ENCODE data around the gene AHRR.

The AHRR gene

GRCh38 chr5:464446-464842 lies 142.9 kb downstream of the AHRR start:
- Histone ChIP-seq H3K9me3 (ENCODE audit: control insufficient read depth in 5 of 5, low read length in 5 of 5) (no peaks in the 10 kb centered on the region), H3K4me1 (ENCODE audit: control insufficient read depth in 5 of 5, insufficient read depth in 5 of 5, low read length in 5 of 5) (no peaks in the 10 kb centered on the region), H3K36me3 (ENCODE audit: control insufficient read depth in 5 of 5, insufficient read depth in 5 of 5, low read length in 5 of 5) (peaks cover 3 to 70% (median 65%) of the 10 kb centered on the region in 5 donors), H3K27me3 (ENCODE audit: control insufficient read depth in 5 of 5, insufficient read depth in 4 of 5, low read length in 5 of 5) (no peaks in the 10 kb centered on the region), H3K9ac (ENCODE audit: low read length in 5 of 5) (no peak overlapping the region), H3K4me3 (ENCODE audit: low read depth in 1 of 5, low read length in 5 of 5) (no peak overlapping the region), H3K27ac (ENCODE audit: low read depth, low read length) (no peak overlapping the region)

GRCh38 chr5:464843-465590 lies 143.5 kb downstream of the AHRR start:
- H3K27me3 ChIP-seq (ENCODE audit: control insufficient read depth in 5 of 5, insufficient read depth in 4 of 5, low read length in 5 of 5), result no peaks in the 10 kb centered on the region
- no peak overlapping the region for H3K4me3 ChIP-seq (ENCODE audit: low read depth in 1 of 5, low read length in 5 of 5)
- H3K9me3 ChIP-seq (ENCODE audit: control insufficient read depth in 5 of 5, low read length in 5 of 5), result no peaks in the 10 kb centered on the region
- H3K36me3 ChIP-seq (ENCODE audit: control insufficient read depth in 5 of 5, insufficient read depth in 5 of 5, low read length in 5 of 5), result peaks cover 3 to 68% (median 63%) of the 10 kb centered on the region in 5 donors
- H3K4me1 ChIP-seq (ENCODE audit: control insufficient read depth in 5 of 5, insufficient read depth in 5 of 5, low read length in 5 of 5), result peaks cover 0 to under 1% (median 0%) of the 10 kb centered on the region in 5 donors
- no peak overlapping the region for H3K9ac ChIP-seq (ENCODE audit: low read length in 5 of 5)
- no peak overlapping the region for H3K27ac ChIP-seq (ENCODE audit: low read depth, low read length)

DNA sequence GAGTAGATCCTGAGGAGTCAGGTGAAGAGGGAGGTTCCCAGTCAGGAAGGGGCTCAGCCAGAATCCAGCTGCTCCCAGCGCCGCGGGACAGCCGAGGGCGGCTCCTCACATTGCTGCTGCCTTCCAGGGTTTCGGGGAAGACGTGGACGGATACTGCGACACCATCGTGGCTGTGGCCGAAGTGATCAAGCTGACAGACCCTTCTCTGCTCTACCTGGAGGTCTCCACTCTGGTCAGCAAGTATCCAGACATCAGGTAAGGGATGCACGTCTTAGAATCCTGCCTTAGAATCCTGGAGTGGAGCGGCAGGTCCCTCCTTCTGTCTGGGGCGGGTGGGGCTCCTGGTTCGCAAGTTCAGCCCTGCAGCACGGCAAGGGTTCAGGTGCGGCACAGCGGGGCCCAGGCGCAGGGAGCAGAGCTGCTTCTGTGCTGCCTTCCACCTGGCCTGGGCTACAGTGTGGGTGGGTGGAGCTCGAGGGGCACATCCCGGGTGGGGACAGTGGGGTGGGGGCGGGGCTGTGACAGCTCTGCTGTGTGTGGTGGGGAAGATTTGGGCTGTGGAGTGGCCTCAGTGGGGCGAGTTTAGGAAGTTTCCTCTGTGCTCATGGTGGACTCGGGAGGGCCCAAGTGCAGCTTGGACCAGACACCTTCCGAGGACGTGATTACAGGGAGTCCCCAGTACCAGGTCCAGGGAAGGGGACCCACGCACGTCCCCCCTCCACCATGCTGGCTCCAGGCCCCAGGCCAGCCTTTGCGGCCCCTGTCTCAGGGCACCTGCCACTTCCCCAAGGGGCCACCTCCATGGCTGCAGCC lies 144.3 kb downstream of the AHRR start:
- H3K4me3 ChIP-seq (ENCODE audit: low read depth in 1 of 5, low read length in 5 of 5), result no peak overlapping the region
- no peaks in the 10 kb centered on the region for H3K9me3 ChIP-seq (ENCODE audit: control insufficient read depth in 5 of 5, low read length in 5 of 5)
- H3K27me3 ChIP-seq (ENCODE audit: control insufficient read depth in 5 of 5, insufficient read depth in 4 of 5, low read length in 5 of 5), result no peaks in the 10 kb centered on the region
- peaks cover 0 to 4% (median 1%) of the 10 kb centered on the region in 5 donors for H3K4me1 ChIP-seq (ENCODE audit: control insufficient read depth in 5 of 5, insufficient read depth in 5 of 5, low read length in 5 of 5)
- H3K27ac ChIP-seq (ENCODE audit: low read depth, low read length), result no peak overlapping the region
- H3K9ac ChIP-seq (ENCODE audit: low read length in 5 of 5), result no peak overlapping the region
- H3K36me3 ChIP-seq (ENCODE audit: control insufficient read depth in 5 of 5, insufficient read depth in 5 of 5, low read length in 5 of 5), result peaks cover 3 to 62% (median 56%) of the 10 kb centered on the region in 5 donors

- Histone ChIP-seq H3K4me3 (ENCODE audit: low read depth in 1 of 5, low read length in 5 of 5) (no peak overlapping the region), H3K9me3 (ENCODE audit: control insufficient read depth in 5 of 5, low read length in 5 of 5) (no peaks in the 10 kb centered on the region), H3K4me1 (ENCODE audit: control insufficient read depth in 5 of 5, insufficient read depth in 5 of 5, low read length in 5 of 5) (peaks cover 0 to 14% (median 11%) of the 10 kb centered on the region in 5 donors), H3K27ac (ENCODE audit: low read depth, low read length) (no peak overlapping the region), H3K9ac (ENCODE audit: low read length in 5 of 5) (no peak overlapping the region), H3K36me3 (ENCODE audit: control insufficient read depth in 5 of 5, insufficient read depth in 5 of 5, low read length in 5 of 5) (peaks cover 3 to 63% (median 53%) of the 10 kb centered on the region in 5 donors), H3K27me3 (ENCODE audit: control insufficient read depth in 5 of 5, insufficient read depth in 4 of 5, low read length in 5 of 5) (no peaks in the 10 kb centered on the region)
Observed at GRCh38 chr5:466661-467310, 145.3 kb downstream of the AHRR start.

GRCh38 chr5:468401-468800 lies 146.9 kb downstream of the AHRR start:
- Histone ChIP-seq H3K9ac (ENCODE audit: low read length in 5 of 5) (no peak overlapping the region), H3K9me3 (ENCODE audit: control insufficient read depth in 5 of 5, low read length in 5 of 5) (no peaks in the 10 kb centered on the region), H3K4me3 (ENCODE audit: low read depth in 1 of 5, low read length in 5 of 5) (no peak overlapping the region), H3K27ac (ENCODE audit: low read depth, low read length) (no peak overlapping the region), H3K4me1 (ENCODE audit: control insufficient read depth in 5 of 5, insufficient read depth in 5 of 5, low read length in 5 of 5) (peaks cover 0 to 25% (median 21%) of the 10 kb centered on the region in 5 donors), H3K27me3 (ENCODE audit: control insufficient read depth in 5 of 5, insufficient read depth in 4 of 5, low read length in 5 of 5) (no peaks in the 10 kb centered on the region), H3K36me3 (ENCODE audit: control insufficient read depth in 5 of 5, insufficient read depth in 5 of 5, low read length in 5 of 5) (peaks cover 0 to 47% (median 39%) of the 10 kb centered on the region in 5 donors)

- H3K9ac ChIP-seq (ENCODE audit: low read length in 5 of 5), result no peak overlapping the region
Observed at GRCh38 chr5:469752-470483, 148.4 kb downstream of the AHRR start.

DNA sequence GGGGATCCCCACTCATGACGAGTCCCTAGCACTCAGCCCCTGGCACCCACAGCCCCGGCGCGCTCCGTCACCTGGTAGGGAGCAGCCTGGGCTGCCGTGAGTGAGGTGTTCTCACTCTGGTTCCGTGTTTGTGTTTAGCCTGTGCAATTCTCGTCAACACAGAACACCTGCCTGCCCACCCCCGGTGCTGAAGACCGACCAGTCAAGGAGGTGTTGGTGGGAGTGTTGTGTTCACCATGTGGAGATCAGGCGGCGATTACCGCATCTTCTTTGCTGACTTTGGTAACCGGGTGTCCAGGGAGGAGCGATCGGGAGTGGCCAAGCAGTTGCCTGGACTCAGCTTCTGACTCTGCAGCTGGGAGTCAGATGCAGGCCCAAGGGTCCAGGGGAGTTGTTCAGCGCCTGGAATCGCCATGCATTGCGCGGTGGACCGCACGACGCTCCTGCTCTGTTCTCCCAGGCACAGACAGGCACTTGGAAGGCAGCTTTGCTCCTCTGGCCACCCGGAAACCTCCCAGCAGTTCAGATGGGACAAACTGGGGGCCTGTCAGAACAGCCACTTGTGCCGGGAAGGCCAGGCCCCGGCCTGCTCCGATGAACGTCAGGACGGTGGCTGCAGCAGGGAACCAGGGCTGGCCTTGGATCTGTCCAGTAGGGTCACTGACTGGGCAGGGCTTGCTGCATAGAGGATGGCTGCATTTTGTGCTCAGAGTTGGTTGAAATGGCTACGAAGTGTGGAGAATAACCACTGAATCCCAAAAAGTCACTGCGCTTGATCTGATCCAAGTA lies 149.6 kb downstream of the AHRR start:
- Histone ChIP-seq H3K27ac (ENCODE audit: low read depth, low read length) (no peak overlapping the region), H3K4me3 (ENCODE audit: low read depth in 1 of 5, low read length in 5 of 5) (peak overlapping the region in 3 of 5 donors; percentile 15 to 77 (median 66))

More at GRCh38 chr5:469752-470483, 148.4 kb downstream of the AHRR start:
- Histone ChIP-seq H3K27ac (ENCODE audit: low read depth, low read length) (no peak overlapping the region), H3K27me3 (ENCODE audit: control insufficient read depth in 5 of 5, insufficient read depth in 4 of 5, low read length in 5 of 5) (peaks cover 0 to 3% (median 2%) of the 10 kb centered on the region in 5 donors), H3K9me3 (ENCODE audit: control insufficient read depth in 5 of 5, low read length in 5 of 5) (no peaks in the 10 kb centered on the region), H3K4me3 (ENCODE audit: low read depth in 1 of 5, low read length in 5 of 5) (no peak overlapping the region), H3K4me1 (ENCODE audit: control insufficient read depth in 5 of 5, insufficient read depth in 5 of 5, low read length in 5 of 5) (peaks cover 0 to 40% (median 32%) of the 10 kb centered on the region in 5 donors), H3K36me3 (ENCODE audit: control insufficient read depth in 5 of 5, insufficient read depth in 5 of 5, low read length in 5 of 5) (peaks cover 0 to 34% (median 26%) of the 10 kb centered on the region in 5 donors)

GRCh38 chr5:471750-472058 lies 150.2 kb downstream of the AHRR start:
- H3K36me3 ChIP-seq (ENCODE audit: control insufficient read depth in 5 of 5, insufficient read depth in 5 of 5, low read length in 5 of 5), result peaks cover 0 to 16% (median 9%) of the 10 kb centered on the region in 5 donors
- H3K4me3 ChIP-seq (ENCODE audit: low read depth in 1 of 5, low read length in 5 of 5), result peak overlapping the region; percentile 39 to 77 (median 66)
- no peak overlapping the region for H3K27ac ChIP-seq (ENCODE audit: low read depth, low read length)
- no peaks in the 10 kb centered on the region for H3K9me3 ChIP-seq (ENCODE audit: control insufficient read depth in 5 of 5, low read length in 5 of 5)
- H3K9ac ChIP-seq (ENCODE audit: low read length in 5 of 5), result peak overlapping the region in 2 of 5 donors; percentile 79 to 89
- H3K4me1 ChIP-seq (ENCODE audit: control insufficient read depth in 5 of 5, insufficient read depth in 5 of 5, low read length in 5 of 5), result peaks cover 0 to 44% (median 36%) of the 10 kb centered on the region in 5 donors
- peaks cover 14 to 21% (median 18%) of the 10 kb centered on the region in 5 donors for H3K27me3 ChIP-seq (ENCODE audit: control insufficient read depth in 5 of 5, insufficient read depth in 4 of 5, low read length in 5 of 5)

More for the DNA sequence above, 149.6 kb downstream of the AHRR start:
- H3K4me1 ChIP-seq (ENCODE audit: control insufficient read depth in 5 of 5, insufficient read depth in 5 of 5, low read length in 5 of 5), result peaks cover 0 to 44% (median 36%) of the 10 kb centered on the region in 5 donors
- peaks cover 0 to 22% (median 15%) of the 10 kb centered on the region in 5 donors for H3K36me3 ChIP-seq (ENCODE audit: control insufficient read depth in 5 of 5, insufficient read depth in 5 of 5, low read length in 5 of 5)
- no peak overlapping the region for H3K9ac ChIP-seq (ENCODE audit: low read length in 5 of 5)
- H3K9me3 ChIP-seq (ENCODE audit: control insufficient read depth in 5 of 5, low read length in 5 of 5), result no peaks in the 10 kb centered on the region
- peaks cover 8 to 15% (median 14%) of the 10 kb centered on the region in 5 donors for H3K27me3 ChIP-seq (ENCODE audit: control insufficient read depth in 5 of 5, insufficient read depth in 4 of 5, low read length in 5 of 5)

Data from subcutaneous abdominal adipose tissue (tissue), 5 donors.